Skin epidermis (tissue), 12 donors: ENCODE results near the gene TGFBR3.
A peak's percentile ranks its signal among the peaks of the same experiment; 100 is the strongest.

Experiments
- H3K27ac ChIP-seq, 21 experiments: fragments of 200-600 bp; sonication (generic) in 11 of 21; one replicate each; pipeline ENCODE4 v1.5.0; 2020; ENCODE audit warnings: mild to moderate bottlenecking in 3 of 21, inconsistent platforms in 2 of 21, moderate library complexity in 2 of 21
- H3K4me3 ChIP-seq, 7 experiments: fragments of 200-600 bp; sonication (generic) in 2 of 7; one replicate each; pipeline ENCODE4 v1.5.0; 2020; ENCODE audit warnings: inconsistent platforms in 2 of 7, mild to moderate bottlenecking in 2 of 7, moderate library complexity in 1 of 7

The TGFBR3 gene

DNA sequence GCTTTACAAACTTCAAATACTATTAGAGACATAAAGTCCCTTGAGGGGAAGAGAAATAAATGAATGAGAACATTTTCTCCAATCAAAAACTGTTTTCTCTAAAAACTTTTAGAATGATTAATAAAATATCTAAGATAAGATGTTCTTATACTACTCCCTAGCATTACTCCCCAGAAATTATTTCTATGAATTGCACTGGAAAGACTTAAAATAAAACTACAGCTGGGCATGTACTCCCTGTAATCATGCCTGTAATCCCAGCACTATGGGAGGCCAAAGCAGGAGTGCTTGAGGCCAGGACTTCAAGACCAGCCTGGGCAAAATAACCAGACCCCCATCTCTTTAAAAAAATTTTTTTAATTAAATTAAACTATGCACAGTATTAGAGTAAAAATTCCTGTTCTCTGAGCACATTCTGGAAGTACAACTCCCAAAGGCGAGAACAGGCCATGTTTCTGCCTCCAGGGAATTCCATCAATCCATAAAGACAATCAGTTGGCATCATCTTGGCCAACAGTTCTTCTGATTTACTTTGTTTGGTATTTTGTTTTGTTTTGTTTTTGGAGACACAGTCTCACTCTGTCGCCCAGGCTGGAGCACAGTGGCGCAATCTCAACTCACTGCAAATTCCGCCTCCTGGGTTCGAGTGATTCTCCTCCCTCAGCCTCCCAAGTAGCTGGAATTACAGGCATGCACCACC lies 77.9 kb downstream of the TGFBR3 start:
- no peak overlapping the region for H3K4me3 ChIP-seq
- peak overlapping the region in 3 of 21 experiments; percentile 30 to 63 (median 39) for H3K27ac ChIP-seq

DNA sequence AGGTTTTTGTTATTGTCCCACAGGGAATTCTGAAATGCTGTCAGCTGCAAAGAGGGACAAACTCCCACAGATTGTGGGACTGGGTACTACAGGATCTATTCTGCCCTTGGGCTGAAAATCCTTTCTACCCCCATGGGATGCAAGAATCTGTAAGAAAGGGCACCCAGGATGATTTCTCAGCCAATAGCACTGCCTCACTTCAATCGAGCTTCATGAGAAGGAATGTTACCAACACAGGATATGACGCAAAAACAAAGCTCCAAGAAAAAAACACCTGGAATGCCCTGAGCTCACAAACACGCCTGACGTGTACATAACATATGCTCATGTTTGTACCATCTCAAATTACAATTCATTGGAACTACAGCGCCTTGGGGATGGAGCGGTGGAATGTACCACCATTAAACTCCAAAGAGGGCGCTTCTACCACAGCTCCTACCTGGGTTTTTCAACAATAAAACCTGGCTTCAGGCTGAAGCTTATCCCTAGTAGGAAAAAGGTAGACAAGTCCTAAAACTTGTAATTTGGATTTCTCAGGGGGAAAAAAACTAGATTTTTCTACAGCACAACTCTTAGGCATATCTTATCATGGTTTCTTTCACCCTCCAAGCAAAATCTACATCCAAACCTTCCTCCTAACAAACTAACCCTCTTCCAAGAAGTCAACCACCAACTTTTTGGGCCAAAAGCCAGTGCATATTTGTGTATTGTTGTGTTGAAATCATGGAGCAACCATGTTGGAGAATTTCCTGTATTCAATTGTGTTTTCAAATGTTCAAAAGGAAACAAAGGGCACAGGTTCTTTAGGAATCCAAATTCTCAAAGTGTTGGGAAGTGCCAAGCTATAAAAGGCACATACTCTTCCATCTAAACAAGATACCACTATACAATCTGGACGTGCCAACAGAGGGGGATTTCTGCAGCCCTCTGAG lies 78.9 kb downstream of the TGFBR3 start:
- H3K27ac ChIP-seq, result peak overlapping the region in 7 of 21 experiments; percentile 2 to 63 (median 39)

DNA sequence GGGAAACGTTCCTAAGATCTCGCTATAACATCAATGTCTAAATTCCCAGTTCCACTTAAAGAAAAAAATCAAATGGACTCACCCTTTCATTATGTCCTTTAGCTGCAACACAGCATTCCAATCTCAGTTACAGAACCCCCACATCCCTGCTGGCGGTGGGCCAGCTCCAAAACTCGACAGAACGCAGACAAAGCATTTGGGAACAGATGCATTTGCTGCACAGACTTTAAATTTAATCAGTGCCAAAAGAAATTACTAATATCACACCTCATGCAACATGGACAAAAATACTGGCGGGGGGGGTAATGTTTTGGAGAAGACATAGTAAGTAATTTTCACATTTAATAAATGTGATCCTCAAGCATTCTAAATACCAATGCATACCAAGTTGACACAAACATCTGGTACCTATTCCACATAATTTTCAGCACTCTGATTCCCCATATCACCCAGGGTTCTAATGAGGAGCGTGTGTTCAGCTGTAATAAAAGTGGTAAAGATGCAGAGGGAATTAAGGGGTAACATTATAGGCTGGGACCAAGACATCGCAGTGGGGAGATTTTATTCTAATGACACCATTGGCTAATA lies 79.7 kb downstream of the TGFBR3 start:
- Histone ChIP-seq H3K4me3 (no peak overlapping the region), H3K27ac (no peak overlapping the region)

More for the DNA sequence above, 78.9 kb downstream of the TGFBR3 start:
- H3K4me3 ChIP-seq, result no peak overlapping the region

DNA sequence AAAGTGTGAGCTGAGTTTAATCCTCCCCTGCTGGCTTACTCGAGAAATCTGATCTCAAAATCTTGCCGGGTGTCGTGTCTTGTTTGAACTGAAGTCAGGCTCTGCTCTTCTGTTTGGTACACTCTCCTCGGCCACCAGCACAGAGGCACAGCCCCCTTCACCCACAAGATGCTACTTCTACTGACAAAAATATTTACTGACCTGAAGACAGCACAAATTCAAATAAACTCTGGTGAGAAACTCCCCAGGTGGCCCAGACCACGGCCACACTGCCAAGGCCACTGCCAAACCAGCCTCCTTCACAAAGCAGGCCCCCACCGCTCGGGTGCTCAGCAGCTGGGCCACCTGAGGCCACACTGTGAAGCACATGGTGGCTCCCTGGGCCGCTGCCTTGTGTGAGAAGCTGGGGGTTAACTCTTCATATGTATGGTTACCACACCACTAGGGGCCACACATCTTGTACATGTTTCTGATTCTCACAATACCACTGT lies 80.6 kb downstream of the TGFBR3 start:
- H3K4me3 ChIP-seq, result no peak overlapping the region
- peak overlapping the region in 13 of 21 experiments; percentile 33 to 88 (median 70) for H3K27ac ChIP-seq

DNA sequence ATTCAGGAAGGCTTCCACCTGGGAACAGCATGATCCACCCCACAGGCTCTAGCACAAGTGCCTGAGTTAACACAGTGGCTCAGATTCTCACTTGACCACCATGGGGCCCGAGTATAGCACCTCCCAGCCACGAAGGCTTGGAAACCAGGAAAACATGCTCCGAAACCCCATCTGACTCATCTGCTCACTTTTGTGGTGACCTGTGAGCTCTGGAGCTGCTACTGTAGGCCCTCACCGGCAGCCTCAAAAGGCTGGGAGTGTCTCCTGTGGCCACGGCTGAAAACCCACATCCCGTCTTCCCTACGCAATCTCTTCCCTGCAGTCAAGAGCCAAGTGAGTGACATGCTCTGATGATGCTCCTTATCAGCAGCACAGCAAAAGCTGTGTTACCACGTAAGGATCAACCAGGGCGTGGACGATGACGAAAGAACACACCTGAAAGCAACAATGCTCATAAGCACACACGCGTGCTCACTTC lies 81.4 kb downstream of the TGFBR3 start:
- Histone ChIP-seq H3K4me3 (no peak overlapping the region), H3K27ac (peak overlapping the region; percentile 7 to 88 (median 71))

DNA sequence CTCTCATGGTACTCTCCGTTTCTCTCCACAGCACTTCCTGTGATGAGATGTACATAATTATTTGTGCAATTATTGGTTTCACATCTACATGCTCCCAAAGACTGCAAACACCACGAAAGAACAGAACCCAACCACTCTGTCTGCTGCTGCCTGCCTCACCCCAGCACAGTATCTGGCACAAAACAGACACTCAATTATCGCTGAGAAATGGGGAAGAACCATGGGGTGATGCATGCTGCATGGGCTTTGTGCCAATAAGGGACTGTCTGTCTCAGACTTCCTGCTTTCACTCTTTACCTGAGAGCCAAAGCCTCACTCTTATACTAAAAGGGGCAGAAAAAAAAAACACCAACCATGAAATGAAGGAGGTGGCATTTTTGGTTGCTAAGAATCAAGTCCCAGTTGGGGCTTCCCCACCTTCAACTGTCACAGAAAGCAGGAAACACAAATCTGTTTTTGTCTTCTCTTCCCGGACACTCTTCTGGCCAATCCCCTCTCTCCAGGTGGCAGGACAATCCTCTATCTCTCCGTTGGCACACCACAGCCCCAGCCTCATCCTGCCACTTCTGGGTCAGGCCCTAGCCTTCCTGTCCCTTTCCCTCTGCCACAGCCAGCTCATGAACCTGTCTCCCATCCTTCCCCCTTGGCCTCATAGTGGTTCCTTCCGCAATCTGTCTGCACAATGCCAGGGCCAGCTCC lies 82.0 kb downstream of the TGFBR3 start:
- no peak overlapping the region for H3K4me3 ChIP-seq
- H3K27ac ChIP-seq, result peak overlapping the region; percentile 7 to 88 (median 71)

DNA sequence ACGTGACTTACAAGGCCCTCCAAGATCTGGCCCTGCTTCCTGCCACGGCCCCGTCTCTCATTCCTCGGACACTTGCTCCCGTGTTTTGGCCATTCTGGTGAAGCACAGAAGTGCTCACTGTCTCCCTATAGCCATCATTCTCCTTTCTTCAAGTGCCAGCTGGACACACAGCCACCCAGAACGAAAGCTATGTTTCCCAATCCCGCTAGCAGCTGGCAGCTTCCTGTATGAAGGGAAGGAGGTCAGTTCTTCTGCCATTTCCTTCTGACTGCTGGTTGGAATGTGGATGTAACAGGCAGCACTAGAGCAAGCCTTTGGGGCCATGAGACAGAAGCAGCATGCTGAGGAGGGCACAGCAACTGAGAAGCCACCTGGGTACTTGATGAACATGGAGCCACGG lies 82.8 kb downstream of the TGFBR3 start:
- H3K4me3 ChIP-seq, result no peak overlapping the region
- H3K27ac ChIP-seq, result peak overlapping the region in 14 of 21 experiments; percentile 5 to 88 (median 80)

DNA sequence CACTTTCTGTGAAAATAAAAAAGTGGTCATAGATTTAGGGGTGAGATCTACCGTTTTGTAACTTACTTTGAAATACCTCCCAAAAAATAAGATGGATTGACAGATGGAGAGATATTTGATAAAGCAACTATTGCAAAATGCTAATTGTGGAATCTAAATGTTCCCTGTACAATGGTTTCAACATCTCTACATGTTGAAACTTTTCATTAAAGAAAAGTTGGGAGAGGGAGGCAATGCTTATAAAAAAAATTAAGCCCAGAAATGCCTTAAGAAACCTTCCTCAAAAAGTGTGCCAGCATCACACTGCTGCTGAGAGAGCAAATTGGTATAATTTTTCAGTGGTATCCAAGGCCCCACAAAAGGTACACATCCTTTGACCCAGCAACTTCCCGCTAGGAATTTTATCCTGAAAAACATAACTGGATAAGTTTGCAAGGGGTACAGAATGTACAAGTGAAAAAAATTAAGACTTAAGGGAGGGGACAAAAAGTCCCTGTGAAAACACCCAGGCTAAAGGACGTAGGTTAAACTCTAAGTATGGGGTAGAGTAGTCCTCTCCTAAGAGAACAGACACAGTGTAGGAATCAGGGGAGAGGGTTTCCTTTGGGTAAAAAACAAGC lies 84.3 kb downstream of the TGFBR3 start:
- H3K27ac ChIP-seq, result peak overlapping the region in 1 of 21 experiments; percentile 24

DNA sequence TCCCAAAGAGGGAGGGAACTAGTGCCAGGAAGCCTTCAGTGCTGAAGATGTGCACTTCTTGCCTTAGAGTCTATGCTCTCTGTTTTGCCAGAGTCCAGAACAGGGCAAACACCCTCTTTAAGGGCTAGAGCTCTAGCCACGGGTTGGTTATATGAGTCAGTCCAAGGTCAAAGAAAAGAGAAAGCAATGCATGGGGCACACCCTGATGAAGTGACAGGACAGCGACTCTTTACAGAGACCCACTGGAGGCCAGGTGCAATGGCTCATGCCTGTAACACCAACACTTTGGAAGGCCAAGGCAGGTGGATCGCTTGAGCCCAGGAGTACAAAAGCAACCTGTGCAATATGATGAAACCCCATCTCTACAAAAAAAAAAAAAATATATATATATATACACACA lies 86.1 kb downstream of the TGFBR3 start:
- Histone ChIP-seq H3K4me3 (no peak overlapping the region), H3K27ac (no peak overlapping the region)

More for the DNA sequence above, 84.3 kb downstream of the TGFBR3 start:
- H3K4me3 ChIP-seq, result no peak overlapping the region

DNA sequence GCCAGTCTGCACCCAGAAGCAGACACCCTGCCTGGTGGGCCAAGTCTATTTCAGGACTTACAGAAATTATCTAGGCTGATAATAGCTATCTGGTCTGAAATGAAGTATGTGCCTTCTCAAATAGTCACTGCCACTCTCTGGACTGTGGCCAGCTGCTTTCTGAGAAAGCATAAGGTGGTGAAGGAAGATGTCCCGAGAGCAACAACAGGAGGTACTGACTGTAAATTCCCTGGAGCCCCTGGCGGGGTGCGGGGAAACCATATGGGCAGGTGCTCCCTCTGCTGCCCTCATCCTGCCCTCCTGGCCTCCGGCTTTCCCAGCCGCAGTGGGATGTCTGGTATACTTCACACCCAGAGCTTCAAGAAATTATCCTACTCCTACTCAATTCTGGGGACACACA lies 86.8 kb downstream of the TGFBR3 start:
- no peak overlapping the region for H3K4me3 ChIP-seq
- peak overlapping the region in 3 of 21 experiments; percentile 22 to 30 (median 23) for H3K27ac ChIP-seq

DNA sequence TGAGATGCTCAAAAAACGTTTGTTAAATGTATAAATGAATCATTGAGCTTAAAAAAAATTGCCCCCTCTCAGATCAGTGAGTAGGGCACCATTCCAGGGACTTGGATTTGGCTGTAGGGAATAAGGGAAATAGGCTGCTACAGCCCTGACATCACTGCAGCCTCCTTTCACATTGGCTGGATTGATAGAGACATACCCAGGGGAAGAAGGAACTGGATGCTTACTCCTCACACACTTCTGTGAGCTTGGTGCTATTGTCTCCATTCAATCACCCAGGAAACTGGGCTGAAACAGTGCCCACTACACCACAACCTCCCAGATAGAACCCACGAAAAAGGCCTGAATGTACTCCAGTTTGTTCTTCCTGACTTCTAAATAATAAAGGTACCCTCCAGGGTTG lies 87.2 kb downstream of the TGFBR3 start:
- no peak overlapping the region for H3K4me3 ChIP-seq
- H3K27ac ChIP-seq, result peak overlapping the region in 3 of 21 experiments; percentile 22 to 30 (median 23)

DNA sequence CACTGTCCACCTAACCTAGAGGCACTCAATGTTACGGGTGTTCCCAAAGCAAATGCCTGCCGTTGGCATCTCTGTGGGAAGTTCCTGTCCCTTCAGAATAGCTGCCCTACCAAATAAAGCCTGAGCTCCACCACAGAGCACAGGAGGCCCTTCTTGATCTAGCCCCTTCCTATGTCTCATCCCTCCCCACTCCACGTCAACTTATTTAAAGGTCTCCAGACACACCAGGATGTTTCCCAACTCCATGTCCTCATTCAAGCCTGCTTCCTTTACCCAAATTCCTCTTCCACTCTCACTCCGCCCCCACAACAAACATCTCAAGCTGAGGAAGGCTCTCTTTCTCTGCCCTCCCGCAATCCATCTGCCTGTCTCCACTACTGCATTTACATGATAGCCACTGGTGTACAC lies 87.7 kb downstream of the TGFBR3 start:
- no peak overlapping the region for H3K4me3 ChIP-seq
- H3K27ac ChIP-seq, result peak overlapping the region in 1 of 21 experiments; percentile 23

DNA sequence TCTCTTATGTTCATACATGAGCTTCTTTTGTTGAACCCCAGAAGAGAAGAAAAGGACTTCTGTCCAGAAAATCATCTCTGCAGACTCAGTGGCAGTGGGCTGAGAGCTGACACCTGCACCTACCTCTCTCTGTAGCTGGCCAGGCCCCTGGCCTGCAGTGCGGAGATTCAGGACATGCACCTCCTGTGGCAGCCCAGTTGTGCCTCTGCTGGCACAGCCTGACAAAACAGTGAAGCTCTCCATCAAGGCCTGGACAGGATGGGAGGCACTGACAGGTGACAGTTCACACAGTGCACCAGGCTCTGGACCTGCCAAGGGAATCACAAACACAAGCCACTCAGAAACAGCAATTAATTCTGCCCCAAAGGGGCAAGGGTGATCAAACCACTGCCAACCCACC lies 88.8 kb downstream of the TGFBR3 start:
- Histone ChIP-seq H3K4me3 (no peak overlapping the region), H3K27ac (peak overlapping the region in 2 of 21 experiments; percentile 21 to 40)

DNA sequence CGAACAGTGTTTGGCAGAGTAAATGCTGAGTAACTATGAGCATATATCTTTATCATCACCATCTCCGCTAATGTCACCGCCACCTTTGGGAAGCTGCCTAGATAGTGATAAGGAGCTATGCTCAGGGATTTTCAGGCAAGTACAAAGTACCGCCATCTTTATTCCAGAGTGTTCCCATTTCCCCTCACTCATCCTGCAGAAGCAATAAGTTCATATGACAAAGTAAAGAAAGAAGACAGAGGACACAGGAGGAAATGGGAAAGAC lies 89.6 kb downstream of the TGFBR3 start:
- H3K4me3 ChIP-seq, result no peak overlapping the region
- peak overlapping the region in 1 of 21 experiments; percentile 31 for H3K27ac ChIP-seq

DNA sequence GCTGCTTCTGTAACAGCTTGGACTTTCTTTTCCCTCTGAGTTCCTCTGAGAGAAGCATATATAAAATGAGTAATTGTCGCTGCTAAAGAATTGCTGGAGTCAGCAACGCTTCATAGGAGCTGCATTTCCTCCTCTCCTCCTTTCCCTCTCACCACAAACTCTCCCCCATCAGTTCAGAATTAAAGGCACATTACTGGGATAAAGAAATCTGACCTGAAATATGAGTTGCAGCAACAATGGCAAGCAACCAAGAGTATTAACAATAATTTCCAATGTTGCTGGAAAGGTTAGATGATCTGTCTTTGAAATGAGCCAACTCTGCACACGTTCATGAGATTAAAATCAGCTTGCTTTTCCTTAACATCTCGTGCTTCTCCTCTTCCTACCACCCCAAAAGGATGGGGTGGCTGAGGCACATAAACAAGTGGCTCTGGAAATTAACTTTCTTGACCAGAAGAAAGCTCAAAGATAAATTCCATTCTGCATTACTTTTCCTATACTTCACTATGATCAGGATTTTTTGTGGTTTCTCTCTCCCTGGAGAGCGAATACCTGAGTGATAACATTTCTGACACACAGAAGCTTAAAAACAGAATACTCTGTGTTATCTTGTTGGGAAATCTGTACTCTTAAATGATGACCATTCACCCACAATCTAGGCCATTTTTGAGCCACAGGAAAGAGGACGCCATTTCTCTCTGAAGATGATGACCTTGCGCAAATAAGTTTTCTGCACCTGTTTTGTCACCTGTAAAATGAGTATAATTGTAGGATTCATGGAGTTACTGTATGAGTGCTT lies 90.2 kb downstream of the TGFBR3 start:
- Histone ChIP-seq H3K27ac (peak overlapping the region in 7 of 21 experiments; percentile 8 to 59 (median 48)), H3K4me3 (no peak overlapping the region)

DNA sequence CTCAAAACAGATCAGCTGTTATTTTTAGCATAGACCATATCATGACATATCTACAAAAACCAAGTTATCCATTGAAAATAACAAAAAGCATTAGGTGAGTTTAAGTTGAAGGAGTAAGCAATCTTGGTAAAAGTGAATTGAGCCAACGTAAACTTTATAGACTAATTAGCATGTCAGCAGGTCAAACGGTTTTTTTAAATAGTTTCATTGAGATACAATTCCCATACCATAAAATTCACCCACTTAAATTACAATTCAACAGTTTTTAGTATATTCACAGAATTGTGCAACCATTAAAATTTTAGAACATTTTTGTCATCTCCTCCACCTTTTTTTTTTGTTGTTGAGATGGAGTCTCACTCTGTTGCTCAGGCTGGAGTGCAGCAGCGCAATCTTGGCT lies 92.1 kb downstream of the TGFBR3 start:
- peak overlapping the region in 1 of 21 experiments; percentile 19 for H3K27ac ChIP-seq

DNA sequence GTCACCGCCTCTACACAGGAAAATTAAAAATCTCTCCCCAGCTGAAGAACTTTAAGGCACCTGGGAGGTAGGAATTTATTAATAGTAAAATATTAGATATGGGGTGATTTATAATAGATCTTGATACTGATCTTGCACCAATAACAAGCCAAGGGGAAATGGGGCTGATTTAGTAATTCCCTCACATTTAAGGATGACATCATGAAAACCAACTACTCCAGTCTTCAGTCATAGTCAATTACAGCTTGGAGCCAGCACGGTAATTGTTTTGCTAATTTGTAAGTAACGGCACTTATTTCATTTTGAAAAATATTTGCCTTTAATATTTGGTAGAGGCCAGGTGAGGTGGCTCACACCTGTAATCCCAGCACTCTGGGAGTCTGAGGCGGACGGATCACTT lies 92.8 kb downstream of the TGFBR3 start:
- Histone ChIP-seq H3K4me3 (no peak overlapping the region), H3K27ac (peak overlapping the region in 4 of 21 experiments; percentile 2 to 57 (median 4))

More for the DNA sequence above, 92.1 kb downstream of the TGFBR3 start:
- no peak overlapping the region for H3K4me3 ChIP-seq

DNA sequence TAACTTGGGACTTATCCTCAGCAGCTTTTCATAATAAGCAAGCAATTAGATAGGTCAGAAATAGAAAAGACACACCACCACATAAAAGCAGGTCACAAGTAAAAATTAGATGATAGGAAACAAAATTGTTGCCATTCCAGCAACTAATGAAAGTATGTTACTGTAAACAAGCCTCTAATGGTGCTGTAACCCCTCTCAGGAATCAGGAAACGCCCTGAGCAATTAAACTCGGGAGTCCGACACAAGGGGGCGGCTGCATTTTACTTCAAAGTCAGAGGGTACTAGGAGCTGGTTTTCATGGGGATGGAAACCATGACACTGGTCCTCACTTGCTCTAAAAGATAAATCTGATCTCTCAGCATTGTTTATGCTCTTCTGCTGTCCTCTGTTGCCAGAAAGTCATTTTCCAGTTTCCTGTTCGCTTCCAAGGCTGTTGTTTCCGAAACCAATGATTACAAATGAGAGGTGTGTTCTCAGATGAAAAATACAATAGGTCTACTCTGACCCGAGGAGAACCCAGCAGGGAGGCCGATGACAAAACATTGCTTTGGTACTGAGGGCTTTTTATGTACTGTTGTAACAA lies 93.4 kb downstream of the TGFBR3 start:
- Histone ChIP-seq H3K4me3 (no peak overlapping the region), H3K27ac (peak overlapping the region in 6 of 21 experiments; percentile 2 to 57 (median 18))
